GM18520 (cell line): ENCODE measurements around the gene SELE.

ENCODE experiments used
- ATAC-seq: cut with Tn5 transposase; IDR thresholded peaks from one replicate; pipeline ENCODE4 v1.9.1; 2021; ENCODE audit not compliant: unreplicated experiment

SELE gene, protein sequence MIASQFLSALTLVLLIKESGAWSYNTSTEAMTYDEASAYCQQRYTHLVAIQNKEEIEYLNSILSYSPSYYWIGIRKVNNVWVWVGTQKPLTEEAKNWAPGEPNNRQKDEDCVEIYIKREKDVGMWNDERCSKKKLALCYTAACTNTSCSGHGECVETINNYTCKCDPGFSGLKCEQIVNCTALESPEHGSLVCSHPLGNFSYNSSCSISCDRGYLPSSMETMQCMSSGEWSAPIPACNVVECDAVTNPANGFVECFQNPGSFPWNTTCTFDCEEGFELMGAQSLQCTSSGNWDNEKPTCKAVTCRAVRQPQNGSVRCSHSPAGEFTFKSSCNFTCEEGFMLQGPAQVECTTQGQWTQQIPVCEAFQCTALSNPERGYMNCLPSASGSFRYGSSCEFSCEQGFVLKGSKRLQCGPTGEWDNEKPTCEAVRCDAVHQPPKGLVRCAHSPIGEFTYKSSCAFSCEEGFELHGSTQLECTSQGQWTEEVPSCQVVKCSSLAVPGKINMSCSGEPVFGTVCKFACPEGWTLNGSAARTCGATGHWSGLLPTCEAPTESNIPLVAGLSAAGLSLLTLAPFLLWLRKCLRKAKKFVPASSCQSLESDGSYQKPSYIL

DNA sequence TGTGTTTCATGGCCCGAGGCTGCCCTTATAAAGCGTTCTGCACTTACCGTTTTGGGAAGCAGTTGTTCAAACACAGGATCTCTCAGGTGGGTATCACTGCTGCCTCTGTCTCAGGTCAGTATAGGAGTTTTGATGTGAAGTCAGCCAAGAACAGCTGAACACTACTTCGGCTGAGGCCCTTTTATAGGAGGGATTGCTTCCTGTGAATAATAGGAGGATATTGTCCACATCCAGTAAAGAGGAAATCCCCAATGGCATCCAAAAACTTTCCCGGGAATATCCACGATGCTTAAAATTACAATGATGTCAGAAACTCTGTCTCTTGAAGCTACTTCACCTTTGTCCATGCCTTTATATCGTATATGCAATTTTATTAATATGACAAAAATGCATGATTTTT lies at the start of gene SELE:
SELE (minus strand) TSS at position 156 of the 400 bp plus-strand sequence. CDS start 467 bp downstream, outside the sequence.
- ATAC-seq: no peak

DNA sequence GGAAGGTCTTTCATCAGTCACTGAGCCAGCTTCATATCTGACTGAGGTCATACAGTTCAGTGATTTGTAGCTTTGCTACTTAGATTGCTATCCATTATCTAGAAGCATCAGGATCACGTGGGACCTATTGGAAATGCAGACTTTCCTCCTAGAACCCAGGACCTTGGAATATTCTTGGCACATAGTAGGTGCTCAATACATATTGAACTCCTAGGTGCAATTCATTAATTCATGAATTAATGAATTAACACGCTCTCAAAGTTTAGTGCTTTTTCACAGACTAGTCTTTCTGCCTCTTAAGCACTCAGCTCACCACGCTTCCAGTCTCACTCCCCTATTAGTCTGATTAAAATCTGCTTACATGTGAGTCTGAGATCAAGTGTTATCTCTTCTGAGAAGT lies 48.7 kb upstream of the SELE start:
- no peak for ATAC-seq

DNA sequence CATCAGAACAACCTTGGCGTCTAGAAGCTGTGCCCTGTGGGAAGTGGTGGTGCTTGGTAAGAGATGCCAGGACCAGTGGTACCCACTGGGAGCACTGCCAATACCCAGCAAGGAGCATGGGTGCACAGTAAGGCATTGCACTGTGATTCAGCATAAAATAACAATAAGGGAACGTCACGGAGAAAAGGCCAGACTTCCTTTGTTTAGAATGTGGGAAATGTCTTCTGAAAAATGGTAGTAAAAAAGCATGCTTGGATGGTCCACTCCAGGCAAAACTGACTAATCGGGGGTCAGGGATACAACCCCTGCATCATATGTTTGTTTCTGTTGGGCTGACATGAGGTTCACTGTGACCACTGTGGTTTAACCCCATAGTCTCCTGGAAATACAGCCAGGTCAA lies 46.1 kb upstream of the SELE start:
- ATAC-seq: no peak

DNA sequence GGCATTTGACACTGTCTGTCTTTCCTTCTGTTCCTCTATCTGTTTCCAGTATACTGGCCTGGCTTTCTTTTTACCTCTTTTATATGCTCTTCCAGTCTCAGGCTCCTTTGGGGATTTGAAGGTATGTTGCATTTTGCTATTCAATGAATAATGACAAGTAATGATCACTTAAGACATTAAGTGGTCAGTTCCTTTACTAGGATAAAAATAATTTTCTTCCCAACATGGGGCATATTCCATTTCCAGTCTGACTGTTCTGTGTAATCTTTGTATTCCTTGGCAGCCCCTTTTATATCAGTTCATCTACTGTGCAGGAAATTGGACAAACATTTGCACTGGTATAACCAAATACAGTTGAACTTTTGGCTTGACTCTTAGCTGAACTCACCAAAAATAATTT lies 45.3 kb upstream of the SELE start:
- no peak for ATAC-seq

DNA sequence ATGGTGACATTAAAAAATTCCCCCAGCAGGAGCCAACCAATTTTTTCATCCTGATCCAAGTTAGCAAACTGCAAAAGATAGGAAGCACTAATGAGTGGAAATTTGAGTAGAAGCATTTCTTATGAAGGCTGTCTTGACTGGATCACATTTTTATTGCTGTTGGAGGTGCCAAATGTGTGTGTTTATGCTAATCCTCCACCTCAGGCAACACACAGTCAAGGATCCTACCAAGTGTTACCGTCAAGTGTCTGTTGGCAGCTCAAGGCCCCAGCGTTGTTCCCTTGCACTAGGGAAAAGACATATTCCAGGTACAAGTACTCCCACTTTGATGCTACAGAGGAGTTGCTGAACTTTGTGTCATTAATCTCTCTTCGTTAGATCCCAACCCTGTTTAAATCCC lies 42.6 kb upstream of the SELE start:
- no peak for ATAC-seq

DNA sequence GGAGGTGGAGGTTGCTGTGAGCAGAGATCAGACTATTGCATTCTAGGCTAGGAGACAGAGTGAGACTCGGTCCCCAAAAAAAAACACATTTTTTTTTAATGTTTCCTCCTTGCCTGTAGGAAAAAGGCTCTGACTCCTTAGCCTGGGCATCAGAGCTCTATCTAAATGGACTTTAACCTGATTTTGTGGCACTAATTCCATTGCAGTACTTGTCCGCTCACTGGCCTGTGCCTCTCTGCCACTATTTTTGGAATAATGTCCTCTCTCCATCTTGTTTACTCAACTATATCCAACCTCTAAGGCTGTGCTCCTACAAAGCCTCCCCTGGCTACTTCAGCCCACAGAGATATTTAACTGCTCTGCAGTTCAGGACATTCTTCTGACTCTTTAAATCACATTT lies 34.3 kb upstream of the SELE start:
- ATAC-seq: no peak

DNA sequence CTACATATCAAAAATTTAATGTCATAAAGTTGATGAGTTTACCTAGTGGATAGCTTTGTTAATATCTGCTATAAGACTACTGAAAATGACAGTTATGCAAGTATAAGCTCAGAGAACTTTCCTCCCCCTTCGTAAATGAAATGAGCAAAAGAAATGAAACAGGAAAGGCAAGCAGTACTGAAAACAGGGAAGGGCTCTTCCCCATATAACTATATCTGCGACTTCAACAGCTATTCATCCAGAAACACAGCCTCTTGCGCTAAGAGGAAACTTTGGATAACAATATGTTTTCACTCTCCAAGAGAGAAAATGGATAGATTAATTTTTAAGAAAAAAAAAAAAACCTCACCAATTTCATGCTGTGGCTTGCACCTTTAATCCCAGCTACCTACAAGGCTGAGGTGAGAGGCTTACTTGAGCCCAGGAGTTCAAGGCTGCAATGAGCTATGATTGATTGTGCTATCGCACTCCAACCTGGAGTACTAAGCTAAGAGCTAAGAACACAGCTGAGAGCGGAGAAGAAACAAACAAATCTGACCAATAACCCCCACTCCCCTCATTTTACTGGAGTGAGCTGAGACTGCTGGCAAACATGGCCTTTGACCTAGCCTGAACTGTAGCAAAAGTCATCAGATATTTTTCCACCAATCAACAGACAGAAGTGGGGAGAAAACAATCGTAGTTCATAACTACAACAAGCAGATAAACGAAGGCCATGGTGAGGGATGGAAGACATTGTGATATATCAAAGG lies 31.9 kb upstream of the SELE start:
- ATAC-seq: no peak

DNA sequence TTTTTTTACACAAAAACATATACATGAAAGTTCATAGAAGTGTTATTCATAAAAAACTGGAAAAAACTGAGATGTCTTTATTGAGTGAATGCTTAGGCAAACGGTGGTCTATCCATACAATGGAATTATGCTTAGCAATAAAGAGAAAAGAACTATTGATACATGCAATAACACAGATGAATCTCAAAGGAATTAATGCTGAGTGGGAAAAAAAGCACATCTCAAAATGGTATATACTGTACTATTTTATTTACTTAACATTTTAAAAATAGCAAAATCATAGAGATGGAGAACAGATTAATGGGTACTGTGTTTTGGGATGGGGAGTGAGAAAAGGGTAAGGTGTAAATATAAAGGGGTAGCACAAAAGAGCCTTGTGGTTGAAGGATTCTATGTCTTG lies 31.0 kb upstream of the SELE start:
- ATAC-seq: no peak

DNA sequence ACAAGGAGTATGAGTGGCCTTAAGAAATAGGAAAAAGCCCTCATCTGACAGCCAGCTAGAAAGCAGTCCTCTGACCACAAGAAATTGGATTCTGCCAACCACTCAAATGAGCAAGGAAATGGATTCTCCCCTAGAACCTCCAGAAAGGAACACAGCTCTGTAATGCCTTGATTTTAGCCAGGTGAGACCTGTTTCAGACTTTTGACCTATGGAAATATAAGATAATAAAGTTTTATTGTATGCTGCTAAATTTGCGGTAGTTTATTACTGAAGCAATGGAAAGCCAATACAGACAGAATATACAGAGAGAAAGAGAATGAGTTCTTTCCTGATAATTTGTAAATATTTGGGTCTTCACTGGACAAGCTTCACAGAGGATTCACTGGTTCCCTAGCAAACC lies 28.8 kb upstream of the SELE start:
- ATAC-seq: no peak

DNA sequence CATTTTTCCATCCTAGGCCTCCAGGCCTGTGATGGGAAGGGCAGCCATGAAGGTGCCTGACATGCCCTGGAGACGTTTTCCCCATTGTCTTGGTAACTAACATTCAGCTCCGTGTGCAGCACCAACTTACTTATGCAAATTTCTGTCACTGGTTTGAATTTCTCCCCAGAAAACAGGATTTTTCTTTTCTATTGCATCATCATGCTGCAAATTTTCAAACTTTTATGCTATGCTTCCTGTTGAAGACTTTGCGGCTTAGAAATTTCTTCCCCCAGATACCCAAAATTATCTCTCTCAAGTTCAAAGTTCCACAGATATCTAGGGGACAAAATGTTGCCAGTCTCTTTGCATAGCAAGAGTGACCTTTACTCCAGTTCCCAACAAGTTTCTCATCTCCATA lies 25.2 kb upstream of the SELE start:
- no peak for ATAC-seq

DNA sequence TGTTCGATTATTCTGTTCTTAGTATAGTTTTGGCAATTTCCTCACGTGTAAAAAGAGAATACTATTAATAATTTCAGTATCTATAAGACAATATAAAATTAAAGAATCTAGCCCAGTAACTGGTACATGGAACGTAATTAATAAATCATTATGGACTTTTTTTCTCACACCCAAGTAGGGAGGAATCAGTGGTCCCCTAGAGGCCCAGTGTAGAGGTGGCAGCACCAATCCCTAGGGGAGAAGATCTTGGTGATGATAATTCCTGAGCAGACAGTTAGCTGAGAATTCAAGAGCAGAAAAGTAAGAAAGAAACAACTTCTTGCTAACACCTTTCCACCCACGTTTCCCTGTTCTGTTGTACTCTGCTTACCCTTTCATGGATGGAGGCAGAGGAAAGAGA lies 19.7 kb upstream of the SELE start:
- ATAC-seq: no peak

DNA sequence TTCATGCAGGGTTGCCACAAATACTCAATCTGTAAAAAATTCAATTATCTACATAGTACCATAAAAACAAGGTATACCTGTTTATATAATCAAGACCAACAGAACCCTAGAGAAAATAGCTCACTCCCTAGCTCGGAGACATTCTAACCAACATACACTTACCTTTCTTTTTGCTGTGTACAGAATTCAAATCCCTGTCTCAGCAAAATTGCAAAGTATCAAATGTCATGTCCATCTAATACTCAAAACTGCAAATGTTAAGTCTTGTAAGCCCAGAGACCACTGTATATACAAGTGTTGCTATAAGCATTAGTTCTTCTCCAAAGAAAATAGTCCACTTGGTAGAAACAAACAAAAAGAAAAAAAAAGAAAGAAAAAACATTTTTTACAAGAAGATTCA lies 16.2 kb upstream of the SELE start:
- ATAC-seq: no peak

DNA sequence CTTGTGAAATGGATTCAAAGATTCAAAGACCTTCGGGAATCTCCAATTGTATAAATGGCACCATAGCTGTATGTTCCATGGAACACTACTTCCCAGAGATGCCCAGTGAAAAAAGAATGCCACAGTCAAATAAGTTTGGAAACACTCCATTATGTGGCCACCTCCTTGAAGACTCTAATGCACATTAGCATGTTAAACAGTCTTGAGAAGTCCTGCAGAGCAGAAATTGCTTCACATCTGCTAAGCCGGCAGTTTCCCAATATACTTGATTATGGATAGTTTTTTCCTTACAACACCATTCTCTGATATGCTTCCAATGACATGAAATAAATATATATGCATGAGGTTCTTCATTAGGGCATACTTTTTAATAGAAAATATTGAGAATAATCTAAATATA lies 12.7 kb upstream of the SELE start:
- no peak for ATAC-seq

DNA sequence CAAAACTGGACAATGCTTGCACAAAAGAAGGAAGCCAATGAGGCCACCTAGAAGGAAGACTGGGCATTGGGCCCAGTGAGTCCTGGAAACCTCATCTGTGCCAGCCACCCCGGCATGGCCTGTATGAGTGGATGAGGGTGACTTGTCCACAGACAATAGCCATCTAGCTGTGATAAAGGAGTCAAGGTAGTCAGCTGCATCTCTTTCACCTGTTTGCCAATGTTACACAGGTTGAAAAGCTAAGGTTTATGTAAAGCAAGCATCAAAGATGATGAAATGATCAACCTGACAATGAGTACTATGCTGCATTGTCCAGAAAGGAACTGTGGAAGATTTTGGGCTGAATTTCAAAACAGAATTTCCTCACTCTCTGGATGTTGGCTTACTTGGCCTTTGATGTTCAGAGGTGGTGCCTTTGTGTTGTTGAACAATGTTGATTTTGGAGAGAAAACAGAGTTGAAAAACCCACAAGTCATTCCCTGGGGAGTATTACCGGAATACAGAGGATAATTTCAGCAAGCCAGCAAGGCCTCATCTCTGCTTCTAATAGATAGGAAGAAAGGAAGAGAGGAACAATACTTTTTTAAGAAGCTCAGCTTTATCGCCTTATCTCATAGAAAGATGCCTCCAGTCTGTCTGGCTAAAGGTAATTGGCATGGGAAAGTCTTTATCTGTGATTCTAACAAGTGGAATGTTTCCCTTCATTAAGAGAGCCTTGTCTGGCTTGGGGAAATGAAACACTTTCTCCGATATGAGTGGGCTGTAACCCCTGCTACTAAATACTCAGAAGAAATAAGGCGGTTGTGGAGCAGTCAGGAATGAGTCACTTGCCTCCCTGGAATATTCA lies 11.4 kb upstream of the SELE start:
- ATAC-seq: no peak

DNA sequence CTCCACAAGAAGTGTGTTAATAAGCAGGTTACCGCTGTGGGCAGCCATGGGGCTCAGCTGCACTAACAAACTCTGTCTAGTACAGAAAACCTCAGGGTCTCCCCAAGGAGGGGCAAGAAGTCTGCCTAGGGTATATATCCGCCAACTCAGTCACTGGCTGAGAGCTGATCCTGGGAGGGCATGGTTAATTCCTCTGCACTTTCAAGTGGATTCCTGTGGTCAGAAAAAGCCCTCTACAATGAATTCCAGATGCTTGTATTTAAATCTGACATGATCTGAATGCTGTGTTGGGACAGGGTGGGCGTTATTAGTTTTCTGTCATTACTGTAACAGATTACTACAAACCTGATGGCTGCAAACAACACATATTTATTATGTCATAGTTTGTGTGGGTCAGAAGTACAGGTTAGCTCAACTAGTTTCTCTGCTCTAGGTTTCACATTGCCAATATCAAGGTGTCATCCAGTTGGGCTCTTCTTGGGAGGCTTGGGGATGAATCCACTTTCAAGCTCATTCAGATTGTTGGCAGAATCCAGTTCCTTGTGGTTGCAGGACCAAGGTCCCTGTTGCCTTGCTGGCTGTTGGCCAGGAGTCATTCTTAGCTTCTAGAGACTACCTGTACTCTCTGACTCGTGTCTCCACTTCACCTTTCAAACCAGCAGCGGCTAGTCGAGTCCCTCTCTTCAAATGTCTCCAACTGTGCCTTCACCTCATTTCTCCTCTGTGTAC lies 8.0 kb upstream of the SELE start:
- ATAC-seq: no peak

DNA sequence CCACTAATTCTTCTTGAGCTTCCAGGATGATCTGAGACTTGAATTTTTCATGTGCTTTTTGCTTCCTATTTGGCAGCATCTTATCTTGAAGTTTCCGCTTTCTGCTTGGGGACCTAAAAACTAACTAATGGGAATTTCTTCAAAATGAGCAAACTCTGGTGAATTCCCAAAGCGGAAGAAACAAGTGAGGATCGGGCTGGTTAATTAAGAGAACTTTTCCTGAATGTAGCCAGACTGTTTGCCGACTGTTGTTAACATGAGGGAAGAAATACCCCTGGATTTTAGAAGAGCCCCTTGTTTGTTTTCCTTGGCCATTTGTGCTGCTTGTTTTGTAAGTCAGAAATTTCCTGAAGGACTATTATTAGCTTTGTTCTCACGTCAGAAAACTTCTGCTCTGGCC lies 6.1 kb upstream of the SELE start:
- ATAC-seq: no peak

DNA sequence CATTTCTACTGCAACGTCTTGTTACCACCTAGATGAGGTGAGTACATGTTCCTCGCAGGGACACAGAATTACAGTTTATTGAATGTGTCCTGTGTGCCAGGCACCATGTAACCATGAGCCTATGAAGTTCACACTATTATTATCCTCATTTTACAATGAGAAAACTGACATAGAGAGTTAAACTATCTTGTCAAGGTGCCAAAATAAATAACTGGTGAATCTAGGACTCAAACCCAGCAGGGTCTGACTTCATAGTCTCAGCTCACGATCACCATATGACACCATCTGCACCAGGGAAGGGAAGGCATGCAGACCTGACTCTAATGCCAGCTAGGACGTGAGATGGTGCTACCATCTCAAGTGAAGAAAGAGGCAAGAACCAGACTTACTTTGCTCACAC lies 2.4 kb downstream of the SELE start:
- ATAC-seq: no peak

DNA sequence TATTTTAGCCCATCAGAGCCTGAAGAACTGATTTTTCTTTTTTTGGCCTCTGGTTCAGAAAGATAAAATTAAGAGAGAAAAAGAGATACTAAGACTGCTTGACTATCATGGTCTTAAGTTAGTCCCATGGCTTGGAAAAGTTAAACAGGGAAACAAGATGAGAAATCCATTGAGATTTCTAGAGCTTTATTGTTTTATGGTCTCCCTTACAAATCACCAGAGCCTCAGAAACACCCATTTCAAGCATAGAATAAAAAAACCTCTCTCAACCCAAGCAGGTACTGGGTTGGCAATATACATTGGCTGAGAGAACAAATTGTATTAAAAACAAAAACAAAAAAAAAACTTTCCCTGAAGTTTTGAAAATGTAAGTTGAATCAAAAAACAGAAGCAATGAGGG lies 3.9 kb downstream of the SELE start:
- no peak for ATAC-seq

DNA sequence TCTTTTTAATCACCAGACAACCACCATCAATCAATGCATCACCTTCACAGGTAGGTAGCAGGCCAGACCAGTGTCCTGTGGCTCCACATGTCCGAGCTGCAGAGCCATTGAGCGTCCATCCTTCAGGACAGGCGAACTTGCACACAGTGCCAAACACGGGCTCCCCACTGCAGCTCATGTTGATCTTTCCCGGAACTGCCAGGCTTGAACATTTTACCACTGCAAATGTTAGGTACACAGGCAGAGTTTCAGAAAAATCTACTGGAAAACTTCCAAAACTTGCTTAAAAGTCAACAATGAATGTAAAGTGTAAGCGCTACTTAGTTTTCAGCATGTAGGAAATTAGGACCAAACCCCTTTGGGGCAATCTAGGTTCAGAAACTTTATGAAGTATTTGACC lies 6.6 kb downstream of the SELE start:
- ATAC-seq: no peak

DNA sequence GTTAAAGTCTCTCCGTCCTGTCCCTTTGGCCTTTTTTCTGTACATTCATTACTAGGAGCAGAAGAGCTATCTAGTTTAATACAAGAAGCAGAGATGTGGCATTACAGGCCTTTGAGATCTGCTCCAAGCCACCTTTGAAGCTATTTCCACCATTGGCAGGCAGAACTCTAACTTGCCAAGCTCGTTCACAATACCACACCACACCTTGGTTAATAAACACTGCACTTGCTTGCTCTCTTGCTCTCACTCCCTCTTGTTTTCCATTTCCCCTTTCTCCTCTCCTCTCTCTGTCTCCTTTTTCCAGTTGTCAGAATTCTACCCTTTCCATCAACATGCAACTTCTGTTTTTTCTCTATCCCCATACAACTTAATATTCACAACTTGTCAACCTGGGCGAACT lies 7.0 kb downstream of the SELE start:
- no peak for ATAC-seq

DNA sequence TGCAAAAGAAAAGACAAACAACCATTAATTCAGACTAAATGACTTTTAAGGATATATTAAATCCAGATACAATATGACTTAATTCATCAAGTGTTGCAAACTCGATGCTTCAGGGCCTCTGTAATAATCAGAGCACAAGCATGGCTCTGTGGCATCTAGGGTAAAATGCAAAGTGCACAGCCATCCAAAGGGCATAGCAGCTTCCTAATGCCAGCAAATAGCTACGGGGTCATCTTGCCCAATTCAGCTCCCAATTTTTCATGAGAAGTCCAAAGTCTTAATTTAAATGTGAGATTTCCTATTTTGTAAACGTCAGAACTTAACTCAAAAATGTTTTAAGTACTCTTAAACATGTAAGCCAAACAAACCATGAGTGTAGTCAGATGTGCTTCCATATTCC lies 7.9 kb downstream of the SELE start:
- ATAC-seq: no peak
